ENCODE results near the gene VEGFC.

VEGFC gene

GRCh38 chr4:176717237-176717636 is 75.5 kb downstream of the VEGFC start:
- DNase-seq (ENCODE audit: low read depth), result no peak
- no peak overlapping the region for H3K4me3 ChIP-seq (ENCODE audit: low read depth, low read length)
- TF ChIP-seq POLR2A (IDR thresholded peaks at IDR 0.05; ENCODE audit: extremely low read depth, insufficient read length) (no peak), MYC (IDR thresholded peaks at IDR 0.05; ENCODE audit: low read depth, low read length) (no peak), CTCF (IDR thresholded peaks at IDR 0.05; ENCODE audit: low read depth, low read length) (no peak), MAX (IDR thresholded peaks at IDR 0.05; ENCODE audit: low read depth, low read length) (no peak)

- DNase-seq (ENCODE audit: low read depth), result no peak
- H3K4me3 ChIP-seq (ENCODE audit: low read depth, low read length), result no peak overlapping the region
- no peak for TF ChIP-seq CTCF (IDR thresholded peaks at IDR 0.05; ENCODE audit: low read depth, low read length)
- no peak for TF ChIP-seq MAX (IDR thresholded peaks at IDR 0.05; ENCODE audit: low read depth, low read length)
- no peak for TF ChIP-seq MYC (IDR thresholded peaks at IDR 0.05; ENCODE audit: low read depth, low read length)
- no peak for TF ChIP-seq POLR2A (IDR thresholded peaks at IDR 0.05; ENCODE audit: extremely low read depth, insufficient read length)
Observed at GRCh38 chr4:176709417-176709816, 83.3 kb downstream of the VEGFC start.

- TF ChIP-seq MAX (IDR thresholded peaks at IDR 0.05; ENCODE audit: low read depth, low read length) (no peak), CTCF (IDR thresholded peaks at IDR 0.05; ENCODE audit: low read depth, low read length) (no peak), MYC (IDR thresholded peaks at IDR 0.05; ENCODE audit: low read depth, low read length) (no peak), POLR2A (IDR thresholded peaks at IDR 0.05; ENCODE audit: extremely low read depth, insufficient read length) (no peak)
- DNase-seq (ENCODE audit: low read depth), result no peak
- H3K4me3 ChIP-seq (ENCODE audit: low read depth, low read length), result no peak overlapping the region
Observed at GRCh38 chr4:176708771-176709311, 83.9 kb downstream of the VEGFC start.

- no peak for DNase-seq (ENCODE audit: low read depth)
- H3K4me3 ChIP-seq (ENCODE audit: low read depth, low read length), result no peak overlapping the region
- TF ChIP-seq MYC (IDR thresholded peaks at IDR 0.05; ENCODE audit: low read depth, low read length) (no peak), CTCF (IDR thresholded peaks at IDR 0.05; ENCODE audit: low read depth, low read length) (no peak), POLR2A (IDR thresholded peaks at IDR 0.05; ENCODE audit: extremely low read depth, insufficient read length) (no peak), MAX (IDR thresholded peaks at IDR 0.05; ENCODE audit: low read depth, low read length) (no peak)
Observed at GRCh38 chr4:176690716-176691115, 102.0 kb downstream of the VEGFC start.

- TF ChIP-seq POLR2A (IDR thresholded peaks at IDR 0.05; ENCODE audit: extremely low read depth, insufficient read length) (no peak), MAX (IDR thresholded peaks at IDR 0.05; ENCODE audit: low read depth, low read length) (no peak), CTCF (IDR thresholded peaks at IDR 0.05; ENCODE audit: low read depth, low read length) (no peak), MYC (IDR thresholded peaks at IDR 0.05; ENCODE audit: low read depth, low read length) (no peak)
- DNase-seq (ENCODE audit: low read depth), result no peak
- H3K4me3 ChIP-seq (ENCODE audit: low read depth, low read length), result no peak overlapping the region
Observed at GRCh38 chr4:176680668-176681180, 112.0 kb downstream of the VEGFC start.

Data from NB4 (cell line).